Ecto neural progenitor cell (in vitro differentiated cells): Measurements from ENCODE around the gene CHST8.
A peak's percentile ranks its signal among the peaks of the same experiment; 100 is the strongest.
"Not testable (repeated sequence)": the region's sequence is repeated elsewhere in the genome, so short reads cannot be mapped to it uniquely, and the experiment has no call there.

Experiments
- DNase-seq: peaks from one replicate; pipeline ENCODE4 v3.0.0-alpha.2; 2018; ENCODE audit warnings: low spot score

The CHST8 gene

GRCh38 chr19:33812388-33813330 is 190.9 kb downstream of the CHST8 start:
- peak; percentile 41 for DNase-seq

- DNase-seq, result no peak
These were observed 191.8 kb downstream of the CHST8 start for GRCh38 chr19:33813391-33814101.

- no peak for DNase-seq
These were observed 192.7 kb downstream of the CHST8 start for GRCh38 chr19:33814181-33815165.

DNA sequence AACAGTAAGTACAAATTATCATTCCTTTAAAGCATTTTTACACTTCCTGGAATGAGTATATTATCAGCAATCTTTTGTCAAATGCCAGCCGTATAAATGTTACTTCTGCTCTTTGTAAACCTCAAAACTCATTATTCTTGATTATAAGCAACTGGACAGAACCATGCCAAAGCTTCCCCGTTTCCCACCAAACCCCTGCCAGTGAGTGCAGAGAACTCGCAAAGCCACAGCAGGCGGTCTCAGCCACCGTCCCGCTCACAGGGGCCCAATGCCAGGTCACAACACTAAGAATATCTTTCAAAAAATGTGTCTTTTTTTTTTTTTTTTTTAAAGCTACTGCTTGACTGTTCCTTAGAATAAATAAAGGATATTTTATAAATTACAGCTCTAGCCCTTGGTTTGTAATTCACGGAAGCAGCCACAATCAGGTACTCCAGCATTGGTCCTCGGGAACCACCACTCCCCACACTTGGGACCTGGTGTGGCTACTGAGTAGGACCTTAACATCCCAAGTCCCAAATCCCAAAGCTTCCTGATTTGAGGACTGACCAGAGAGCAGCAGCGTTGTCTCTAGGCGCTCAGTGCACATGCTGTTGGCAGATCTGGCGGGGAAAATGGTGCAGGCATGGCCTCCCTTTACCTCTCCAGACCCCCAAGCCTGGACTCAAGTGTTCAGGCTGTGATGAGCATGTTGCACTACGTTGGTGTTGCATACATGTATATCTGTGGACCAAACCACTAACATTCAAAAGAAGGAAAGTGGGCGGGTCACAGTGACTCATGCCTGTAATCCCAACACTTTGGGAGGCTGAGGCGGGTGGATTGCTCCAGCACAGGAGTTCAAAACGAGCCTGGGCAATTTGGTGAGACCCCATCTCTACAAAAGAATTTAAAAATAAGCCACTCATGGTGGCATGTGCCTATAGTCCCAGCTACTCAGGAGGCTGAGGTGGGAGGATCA is 193.9 kb downstream of the CHST8 start:
- DNase-seq, result no peak

GRCh38 chr19:33818411-33818810 is 196.7 kb downstream of the CHST8 start:
- DNase-seq, result peak; percentile 46

GRCh38 chr19:33819078-33819477 is 197.3 kb downstream of the CHST8 start:
- not testable (repeated sequence) for DNase-seq

GRCh38 chr19:33819506-33819879 is 197.7 kb downstream of the CHST8 start:
- DNase-seq, result peak; percentile 53

DNA sequence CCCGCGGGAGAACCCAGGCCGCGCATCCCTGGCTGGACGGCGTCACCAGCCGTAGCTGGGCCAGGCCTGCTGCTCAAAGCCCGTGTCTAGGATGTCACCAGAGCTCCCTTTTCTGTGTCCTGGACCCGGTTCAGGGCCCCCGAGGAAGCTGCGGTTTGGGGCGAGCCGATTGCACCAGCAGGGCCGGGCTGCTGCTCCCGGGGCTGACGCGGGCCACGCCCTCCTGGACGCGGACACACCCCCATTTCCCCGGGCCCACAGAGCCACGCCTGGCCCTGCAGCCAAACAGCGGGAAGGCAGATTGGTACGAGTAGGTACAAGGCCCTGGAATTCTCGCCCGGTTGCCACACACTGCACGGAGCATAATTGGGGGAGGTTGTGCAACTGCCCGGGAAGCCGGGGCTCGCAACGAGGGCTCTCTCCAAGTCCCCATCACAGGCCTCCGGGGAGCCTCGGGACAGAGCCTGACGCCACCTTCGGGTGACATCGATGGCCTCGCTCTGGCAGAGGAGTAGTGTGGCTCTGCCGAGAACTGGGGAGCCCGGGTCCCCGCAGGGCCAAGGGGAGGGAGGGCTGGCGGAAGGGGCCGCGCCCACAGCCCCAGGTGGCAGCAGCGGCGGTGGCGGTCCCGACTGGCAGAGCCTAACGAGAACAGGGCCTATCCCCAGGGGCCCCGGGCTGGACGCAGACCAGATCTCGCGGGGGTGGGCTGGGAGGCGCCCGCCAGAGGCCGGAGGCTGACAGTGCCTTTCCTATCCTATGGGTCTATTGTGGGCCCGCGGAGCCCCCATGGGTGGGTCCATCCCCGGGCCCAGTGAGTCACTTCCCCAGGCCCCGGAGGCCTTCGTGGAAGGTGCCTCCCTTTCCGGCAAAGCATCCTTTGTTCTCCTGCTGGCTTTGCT is 198.4 kb downstream of the CHST8 start:
- peak; percentile 83 for DNase-seq

GRCh38 chr19:33821871-33822270 is 200.1 kb downstream of the CHST8 start:
- DNase-seq, result no peak
